Fibroblast of the conjunctiva (primary cell): ENCODE measurements around the gene KLKB1.
"Not testable (repeated sequence)": the region's sequence is repeated elsewhere in the genome, so short reads cannot be mapped to it uniquely, and the experiment has no call there.

Experiments
- DNase-seq: peaks from one replicate; pipeline ENCODE4 v3.0.0-alpha.2; 2010; ENCODE audit warnings: low read depth

Gene KLKB1

GRCh38 chr4:186265683-186266652 lies 38.7 kb downstream of the KLKB1 start, which contains the start of gene F11:
TSS of gene F11 (plus strand) at chr4:186266189. CDS start at chr4:186267137, 948 bp downstream.
- no peak for DNase-seq

GRCh38 chr4:186266729-186267456 lies 39.6 kb downstream of the KLKB1 start:
- no peak for DNase-seq

- DNase-seq = no peak
These were observed 43.9 kb downstream of the KLKB1 start for GRCh38 chr4:186271081-186271678.

- DNase-seq = no peak
These were observed 45.5 kb downstream of the KLKB1 start for GRCh38 chr4:186272699-186273391.

- DNase-seq = not testable (repeated sequence)
These were observed 46.1 kb downstream of the KLKB1 start for GRCh38 chr4:186273392-186273789.

- no peak for DNase-seq
These were observed 56.0 kb downstream of the KLKB1 start for GRCh38 chr4:186283311-186283710.

GRCh38 chr4:186285147-186285546 lies 57.8 kb downstream of the KLKB1 start:
- DNase-seq = no peak

- DNase-seq = no peak
These were observed 59.3 kb downstream of the KLKB1 start for GRCh38 chr4:186286581-186286980.

- DNase-seq = no peak
These were observed 64.1 kb downstream of the KLKB1 start for GRCh38 chr4:186291256-186291890.

- no peak for DNase-seq
These were observed 66.9 kb downstream of the KLKB1 start for GRCh38 chr4:186294160-186294559.

GRCh38 chr4:186296481-186296880 lies 69.2 kb downstream of the KLKB1 start:
- DNase-seq = no peak

GRCh38 chr4:186297013-186297645 lies 69.8 kb downstream of the KLKB1 start:
- peak; percentile 30 for DNase-seq

GRCh38 chr4:186298031-186298647 lies 70.8 kb downstream of the KLKB1 start:
- DNase-seq = no peak

- DNase-seq = no peak
These were observed 72.0 kb downstream of the KLKB1 start for GRCh38 chr4:186299291-186299690.

- DNase-seq = no peak
These were observed 73.5 kb downstream of the KLKB1 start for GRCh38 chr4:186300659-186301390.

GRCh38 chr4:186304216-186304615 lies 76.9 kb downstream of the KLKB1 start:
- no peak for DNase-seq

GRCh38 chr4:186304866-186305505 lies 77.7 kb downstream of the KLKB1 start:
- DNase-seq = no peak

- no peak for DNase-seq
These were observed 80.2 kb downstream of the KLKB1 start for GRCh38 chr4:186307497-186307896.

GRCh38 chr4:186307916-186308315 lies 80.6 kb downstream of the KLKB1 start:
- DNase-seq = no peak
